ENCODE measurements around the gene CDK6.

GRCh38 chr7:92633211-92633906 is 203.0 kb downstream of the CDK6 start:
- TF ChIP-seq CTCF (optimal IDR thresholded peaks at IDR 0.05 in 1 of 3, IDR thresholded peaks at IDR 0.05 in 1 of 3, conservative IDR thresholded peaks at IDR 0.05 in 1 of 3; ENCODE audit: extremely low read depth in 1 of 3, insufficient read depth in 2 of 3, low read length in 3 of 3) (no peak), EZH2 (IDR thresholded peaks at IDR 0.05; ENCODE audit: low read length) (no peak)

All from keratinocyte (primary cell).